Choroid plexus epithelial cell (primary cell): ENCODE data around the gene CLDN15.

ENCODE experiments used
- DNase-seq: peaks from one replicate; pipeline ENCODE4 v3.0.0-alpha.2; 2010; ENCODE audit warnings: low read depth
- H3K4me3 ChIP-seq: 2 replicates; pipeline ENCODE4 v1.5.1; 2011; ENCODE audit warnings: low read depth, mild to moderate bottlenecking, control low read depth, low read length, moderate library complexity
- CTCF ChIP-seq: conservative IDR thresholded peaks from 2 replicates; pipeline ENCODE4 v1.5.1; 2011; ENCODE audit warnings: low read depth, mild to moderate bottlenecking, control low read depth, inconsistent platforms, low read length, moderate library complexity

Gene CLDN15

DNA sequence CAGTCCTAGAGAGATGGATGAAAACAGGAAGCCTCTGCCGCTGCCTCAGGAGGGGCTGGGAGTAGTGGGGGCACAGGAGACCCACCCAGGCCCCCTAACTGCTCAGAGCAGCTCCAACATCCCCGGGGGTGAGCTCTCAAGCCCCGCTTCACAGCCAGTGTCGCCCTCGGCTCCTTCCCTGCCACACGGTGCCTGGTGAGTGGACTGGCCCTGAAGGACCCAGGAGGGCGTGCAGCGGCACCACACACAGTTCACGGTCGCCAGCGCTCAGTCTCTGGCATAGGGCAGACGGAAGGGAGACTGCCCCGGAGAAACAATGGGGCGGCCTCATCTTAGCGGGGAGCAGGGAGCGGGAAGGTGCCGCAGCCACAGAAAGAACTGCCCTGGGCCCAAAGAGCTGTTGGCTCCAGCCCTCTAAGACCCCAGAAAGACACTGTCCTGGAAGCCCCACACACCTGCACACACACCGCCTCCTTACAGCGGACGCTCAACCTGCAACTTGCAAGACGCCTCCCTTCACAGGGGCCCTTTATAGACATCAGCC lies 1.2 kb downstream of the CLDN15 start:
- DNase-seq: no peak
- no peak for TF ChIP-seq CTCF

DNA sequence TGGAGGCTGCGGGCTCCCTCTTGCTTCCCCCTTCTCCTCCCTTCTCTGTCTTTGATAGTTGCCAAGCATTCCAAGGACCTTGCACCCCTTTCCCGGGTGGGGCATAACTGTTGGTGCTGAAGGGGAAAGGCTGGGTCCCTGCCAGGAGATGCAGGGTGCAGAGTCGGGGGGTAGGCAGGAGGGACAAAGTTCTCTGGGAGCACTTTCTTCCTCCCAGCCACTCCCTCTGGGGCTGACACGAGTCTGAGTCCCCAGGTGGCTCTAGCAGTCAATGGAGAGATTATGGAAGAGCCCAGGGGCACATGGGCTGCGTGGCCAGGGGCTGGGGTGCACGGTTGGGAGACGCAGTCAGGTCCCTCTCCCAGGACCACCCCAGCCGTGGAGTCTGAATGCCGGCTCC lies 2.1 kb downstream of the CLDN15 start:
- H3K4me3 ChIP-seq: no peak overlapping the region
- DNase-seq: no peak
- TF ChIP-seq CTCF: no peak

More for the DNA sequence above, 1.2 kb downstream of the CLDN15 start:
- no peak overlapping the region for H3K4me3 ChIP-seq

DNA sequence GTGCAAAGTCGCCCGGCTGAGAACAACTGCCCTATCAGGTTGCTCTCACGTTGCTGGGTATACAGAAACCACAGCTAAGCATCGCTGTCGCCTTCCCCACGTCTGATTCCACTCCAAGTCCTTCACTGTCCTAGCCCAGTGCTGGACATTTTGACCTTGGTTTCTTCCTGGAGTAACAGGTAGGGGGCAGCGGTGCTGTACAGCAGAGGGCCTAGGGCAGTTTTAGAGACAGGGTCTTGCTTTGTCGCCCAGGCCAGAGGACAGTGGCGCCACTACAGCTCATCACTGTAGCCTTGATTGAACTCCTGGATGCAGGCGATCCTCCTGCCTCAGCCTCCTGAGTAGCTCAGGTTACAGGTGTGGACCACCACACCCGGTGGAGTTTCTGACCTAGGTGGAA lies 2.6 kb downstream of the CLDN15 start:
- no peak for DNase-seq
- no peak overlapping the region for H3K4me3 ChIP-seq
- TF ChIP-seq CTCF: peak; percentile 54

DNA sequence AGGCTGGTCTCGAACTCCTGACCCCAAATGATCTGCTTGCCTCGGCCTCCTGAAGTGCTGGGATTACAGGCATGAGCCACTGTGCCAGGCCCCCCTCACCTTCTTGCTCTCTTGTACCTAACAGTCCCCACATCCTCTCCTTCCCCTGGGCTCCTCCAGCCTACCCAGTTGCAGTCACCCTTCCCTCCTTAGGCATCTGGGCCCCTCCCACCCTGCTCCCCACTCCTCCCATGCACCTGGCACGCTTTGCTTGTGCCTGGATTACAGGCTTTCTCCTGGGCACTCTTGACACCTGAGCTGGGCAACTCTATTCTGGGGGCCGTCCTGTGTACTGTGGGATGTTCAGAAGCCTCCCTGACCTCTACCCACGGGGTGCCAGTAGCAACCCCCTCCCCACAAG lies 3.0 kb downstream of the CLDN15 start:
- no peak for DNase-seq
- no peak overlapping the region for H3K4me3 ChIP-seq
- no peak for TF ChIP-seq CTCF

DNA sequence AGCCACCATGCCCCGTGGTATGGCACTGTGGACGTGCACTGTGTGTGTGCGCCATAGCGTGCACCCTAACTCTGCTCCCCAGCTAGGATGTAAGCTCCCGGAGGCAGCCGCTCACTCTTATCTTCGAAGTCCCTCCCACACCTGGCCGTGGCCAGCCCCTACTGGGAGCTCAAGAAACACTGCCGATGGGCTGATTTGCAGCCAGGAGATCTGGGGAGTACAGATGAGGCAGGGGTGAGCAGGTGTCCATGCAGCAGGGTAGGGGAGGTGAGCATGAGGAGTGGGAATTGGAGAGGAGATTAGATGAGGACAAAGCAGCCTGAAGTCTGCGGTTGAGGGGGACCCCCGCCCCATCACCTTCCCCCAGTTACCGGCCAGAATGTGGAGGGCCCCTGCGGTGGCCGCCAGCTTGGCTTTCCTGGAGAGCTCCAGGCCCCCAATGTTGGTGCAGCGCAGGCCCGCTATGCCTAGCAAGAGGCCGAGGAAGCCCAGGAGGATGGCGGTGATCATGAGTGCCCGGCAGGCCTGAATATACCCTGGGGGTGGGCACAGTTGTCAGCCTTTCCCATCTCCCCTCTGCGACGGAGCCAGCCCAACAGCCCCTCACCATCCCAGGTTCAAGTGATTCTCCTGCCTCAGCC lies 3.6 kb downstream of the CLDN15 start:
- no peak overlapping the region for H3K4me3 ChIP-seq
- DNase-seq: no peak
- TF ChIP-seq CTCF: no peak

DNA sequence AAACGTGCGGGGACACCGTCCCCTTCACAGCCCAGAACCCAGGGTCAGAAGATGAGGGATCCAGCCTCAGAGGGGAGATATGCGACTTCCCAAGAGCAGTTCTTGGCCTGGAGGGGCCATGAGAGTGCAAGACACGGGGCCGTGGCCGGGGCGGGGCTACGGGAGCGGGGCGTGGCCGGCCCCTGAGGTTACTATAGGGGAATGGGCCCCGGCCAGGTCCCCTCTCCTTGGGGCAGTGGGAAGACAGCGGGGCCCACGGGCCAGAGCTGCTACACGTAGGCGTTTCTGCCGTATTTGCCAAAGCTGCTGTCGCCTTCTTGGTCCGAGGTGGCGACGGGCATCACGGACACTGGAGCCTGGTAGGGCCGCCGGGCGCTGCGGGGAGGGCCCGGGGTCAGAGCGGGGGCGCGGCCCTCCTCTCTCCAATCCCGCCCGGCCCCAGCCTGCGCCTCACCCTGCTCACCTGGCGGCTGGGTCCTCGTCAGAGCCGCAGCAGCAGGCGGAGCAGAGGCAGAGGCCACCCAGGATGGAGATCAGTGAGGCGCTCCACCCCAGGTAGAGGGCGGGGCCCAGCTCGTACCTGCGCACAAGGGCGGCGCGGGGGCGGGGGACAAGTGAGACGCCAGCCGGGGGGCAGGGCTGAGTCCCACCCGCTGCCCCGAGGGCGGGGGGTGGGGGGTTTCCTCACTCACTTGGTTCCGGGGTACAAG lies 5.3 kb downstream of the CLDN15 start:
- H3K4me3 ChIP-seq: peak overlapping the region; percentile 33
- no peak for DNase-seq
- TF ChIP-seq CTCF: no peak
